Panc1 (cell line): ENCODE data around the gene CAPN11.

Experiments
- CTCF ChIP-seq: fragments of 450-650 bp; IDR thresholded peaks from 2 replicates; pipeline ENCODE4 v1.5.1; 2017; ENCODE audit warnings: mild to moderate bottlenecking
- POLR2AphosphoS5 ChIP-seq: IDR thresholded peaks from 2 replicates; pipeline ENCODE4 v1.6.1; 2012; ENCODE audit warnings: mild to moderate bottlenecking, low read depth, low read length, moderate library complexity
- REST ChIP-seq, 2 experiments: IDR thresholded peaks; 2 replicates each; pipeline ENCODE4 v1.6.1; 2011 to 2012; ENCODE audit warnings: low read depth in 2 of 2, control low read depth in 1 of 2, low read length in 1 of 2, mild to moderate bottlenecking in 1 of 2, moderate library complexity in 1 of 2; ENCODE audit not compliant: insufficient read depth in 1 of 2
- SIN3A ChIP-seq: IDR thresholded peaks from 2 replicates; pipeline ENCODE4 v1.6.1; 2012; ENCODE audit warnings: low read depth, mild to moderate bottlenecking, low read length, moderate library complexity, borderline replicate concordance; ENCODE audit not compliant: insufficient read depth
- TCF7L2 ChIP-seq: IDR thresholded peaks from 2 replicates; pipeline ENCODE4 v1.6.1; 2011; ENCODE audit warnings: mild to moderate bottlenecking, low read depth, low read length, inconsistent platforms

- TF ChIP-seq CTCF (no peak), POLR2AphosphoS5 (no peak), TCF7L2 (no peak), SIN3A (no peak), REST (IDR thresholded peaks at IDR 0.05; ENCODE audit: insufficient read depth in 1 of 2, low read depth in 2 of 2, low read length in 1 of 2) (no peak)
Measured at GRCh38 chr6:44143731-44144130, 14.9 kb upstream of the CAPN11 start.
